Activated T-cell treated with anti-CD3 and anti-CD28 coated beads, Interleukin-2, amount 50 U/mL, for 24 hours (primary cell): ENCODE measurements around the gene NCEH1.
"Not testable (repeated sequence)": the region's sequence is repeated elsewhere in the genome, so short reads cannot be mapped to it uniquely, and the experiment has no call there.

ENCODE experiments used
- DNase-seq: peaks from one replicate; pipeline ENCODE4 v3.0.0-alpha.2; 2020
- H3K27ac Mint-ChIP-seq: 2 replicates; pipeline ENCODE4 v1.8.0; 2020; ENCODE audit warnings: mild to moderate bottlenecking, mixed read lengths
- H3K27me3 Mint-ChIP-seq: 2 replicates; pipeline ENCODE4 v1.8.0; 2020; ENCODE audit warnings: mixed read lengths
- H3K36me3 Mint-ChIP-seq: 2 replicates; pipeline ENCODE4 v1.8.0; 2020; ENCODE audit warnings: low read depth, mixed read lengths
- H3K4me1 Mint-ChIP-seq: 2 replicates; pipeline ENCODE4 v1.8.0; 2020; ENCODE audit warnings: low read depth, mixed read lengths
- H3K4me3 Mint-ChIP-seq: 2 replicates; pipeline ENCODE4 v1.8.0; 2020; ENCODE audit warnings: mild to moderate bottlenecking, moderate library complexity, mixed read lengths
- H3K9me3 Mint-ChIP-seq: 2 replicates; pipeline ENCODE4 v1.8.0; 2020; ENCODE audit warnings: mixed read lengths

Gene NCEH1

GRCh38 chr3:172607305-172608121, 103.4 kb downstream of the NCEH1 start:
- Mint-ChIP-seq H3K27ac (peak overlapping the region; percentile 27), H3K27me3 (no peaks in the 10 kb centered on the region), H3K4me3 (no peak overlapping the region), H3K36me3 (no peaks in the 10 kb centered on the region), H3K4me1 (peaks cover 10% of the 10 kb centered on the region), H3K9me3 (peaks cover 9% of the 10 kb centered on the region)
- no peak for DNase-seq

GRCh38 chr3:172606021-172606420, 104.8 kb downstream of the NCEH1 start:
- Mint-ChIP-seq H3K4me1 (peaks cover 10% of the 10 kb centered on the region), H3K27ac (no peak overlapping the region), H3K36me3 (no peaks in the 10 kb centered on the region), H3K27me3 (no peaks in the 10 kb centered on the region), H3K9me3 (peaks cover 8% of the 10 kb centered on the region), H3K4me3 (no peak overlapping the region)
- no peak for DNase-seq

- no peak overlapping the region for H3K27ac Mint-ChIP-seq
- no peak overlapping the region for H3K4me3 Mint-ChIP-seq
Measured at GRCh38 chr3:172604895-172605646, 105.8 kb downstream of the NCEH1 start.

GRCh38 chr3:172601066-172601832, 109.6 kb downstream of the NCEH1 start:
- no peaks in the 10 kb centered on the region for H3K36me3 Mint-ChIP-seq
- H3K27me3 Mint-ChIP-seq = no peaks in the 10 kb centered on the region
- no peak for DNase-seq
- no peak overlapping the region for H3K4me3 Mint-ChIP-seq
- H3K9me3 Mint-ChIP-seq = no peaks in the 10 kb centered on the region
- peaks cover 2% of the 10 kb centered on the region for H3K4me1 Mint-ChIP-seq
- no peak overlapping the region for H3K27ac Mint-ChIP-seq

More at GRCh38 chr3:172604895-172605646, 105.8 kb downstream of the NCEH1 start:
- no peaks in the 10 kb centered on the region for H3K27me3 Mint-ChIP-seq
- peaks cover 10% of the 10 kb centered on the region for H3K4me1 Mint-ChIP-seq
- peaks cover 3% of the 10 kb centered on the region for H3K9me3 Mint-ChIP-seq
- no peak for DNase-seq
- H3K36me3 Mint-ChIP-seq = no peaks in the 10 kb centered on the region

- Mint-ChIP-seq H3K27me3 (no peaks in the 10 kb centered on the region), H3K4me1 (peaks cover 8% of the 10 kb centered on the region)
Measured at GRCh38 chr3:172600644-172601065, 110.2 kb downstream of the NCEH1 start.

GRCh38 chr3:172598904-172599303, 112.0 kb downstream of the NCEH1 start:
- Mint-ChIP-seq H3K36me3 (no peaks in the 10 kb centered on the region), H3K27me3 (no peaks in the 10 kb centered on the region), H3K4me3 (no peak overlapping the region), H3K27ac (no peak overlapping the region), H3K9me3 (no peaks in the 10 kb centered on the region), H3K4me1 (peaks cover 24% of the 10 kb centered on the region)
- DNase-seq = no peak

More at GRCh38 chr3:172600644-172601065, 110.2 kb downstream of the NCEH1 start:
- Mint-ChIP-seq H3K36me3 (no peaks in the 10 kb centered on the region), H3K9me3 (no peaks in the 10 kb centered on the region), H3K4me3 (no peak overlapping the region), H3K27ac (no peak overlapping the region)
- DNase-seq = no peak

GRCh38 chr3:172596394-172596706, 114.5 kb downstream of the NCEH1 start:
- Mint-ChIP-seq H3K9me3 (peaks cover under 1% of the 10 kb centered on the region), H3K36me3 (no peaks in the 10 kb centered on the region), H3K4me3 (no peak overlapping the region), H3K4me1 (peaks cover 49% of the 10 kb centered on the region), H3K27ac (no peak overlapping the region), H3K27me3 (no peaks in the 10 kb centered on the region)
- DNase-seq = no peak

- Mint-ChIP-seq H3K27me3 (peaks cover 2% of the 10 kb centered on the region), H3K4me3 (peak overlapping the region; percentile 74), H3K27ac (peak overlapping the region; percentile 69), H3K36me3 (peaks cover 5% of the 10 kb centered on the region), H3K4me1 (peaks cover 54% of the 10 kb centered on the region), H3K9me3 (peaks cover 5% of the 10 kb centered on the region)
- no peak for DNase-seq
Measured at GRCh38 chr3:172595664-172596393, 115.0 kb downstream of the NCEH1 start.

- Mint-ChIP-seq H3K4me1 (peaks cover 61% of the 10 kb centered on the region), H3K9me3 (peaks cover 13% of the 10 kb centered on the region), H3K36me3 (peaks cover 12% of the 10 kb centered on the region), H3K4me3 (peak overlapping the region; percentile 14)
- DNase-seq, H3K27ac Mint-ChIP-seq, H3K27me3 Mint-ChIP-seq: not testable (repeated sequence)
Measured at GRCh38 chr3:172594900-172595663, 115.8 kb downstream of the NCEH1 start.

- DNase-seq = no peak
- peaks cover 12% of the 10 kb centered on the region for H3K36me3 Mint-ChIP-seq
- peaks cover 65% of the 10 kb centered on the region for H3K4me1 Mint-ChIP-seq
- H3K9me3 Mint-ChIP-seq = peaks cover 19% of the 10 kb centered on the region
- peak overlapping the region; percentile 91 for H3K27ac Mint-ChIP-seq
- no peak overlapping the region for H3K4me3 Mint-ChIP-seq
- H3K27me3 Mint-ChIP-seq = peaks cover 3% of the 10 kb centered on the region
Measured at GRCh38 chr3:172592898-172593669, 117.8 kb downstream of the NCEH1 start.

GRCh38 chr3:172591876-172592771, 118.7 kb downstream of the NCEH1 start:
- Mint-ChIP-seq H3K4me1 (peaks cover 70% of the 10 kb centered on the region), H3K27ac (peak overlapping the region; percentile 91)

GRCh38 chr3:172591125-172591605, 119.7 kb downstream of the NCEH1 start:
- Mint-ChIP-seq H3K27ac (peak overlapping the region; percentile 9), H3K4me3 (no peak overlapping the region), H3K27me3 (peaks cover 3% of the 10 kb centered on the region), H3K9me3 (peaks cover 19% of the 10 kb centered on the region), H3K36me3 (peaks cover 12% of the 10 kb centered on the region), H3K4me1 (peaks cover 76% of the 10 kb centered on the region)
- no peak for DNase-seq

More at GRCh38 chr3:172591876-172592771, 118.7 kb downstream of the NCEH1 start:
- Mint-ChIP-seq H3K36me3 (peaks cover 12% of the 10 kb centered on the region), H3K9me3 (peaks cover 19% of the 10 kb centered on the region), H3K27me3 (peaks cover 3% of the 10 kb centered on the region), H3K4me3 (peak overlapping the region; percentile 51)
- DNase-seq = peak; percentile 81
